ENCODE results near the gene CACNA1D. TPM values are rescaled to one million over a fixed set of nuclear protein-coding genes. Genes with fewer than 3 reads are reported as not detected.

Gene CACNA1D
- total RNA-seq, 2 experiments from 2014 or later: 0.31 to 0.32 TPM

DNA sequence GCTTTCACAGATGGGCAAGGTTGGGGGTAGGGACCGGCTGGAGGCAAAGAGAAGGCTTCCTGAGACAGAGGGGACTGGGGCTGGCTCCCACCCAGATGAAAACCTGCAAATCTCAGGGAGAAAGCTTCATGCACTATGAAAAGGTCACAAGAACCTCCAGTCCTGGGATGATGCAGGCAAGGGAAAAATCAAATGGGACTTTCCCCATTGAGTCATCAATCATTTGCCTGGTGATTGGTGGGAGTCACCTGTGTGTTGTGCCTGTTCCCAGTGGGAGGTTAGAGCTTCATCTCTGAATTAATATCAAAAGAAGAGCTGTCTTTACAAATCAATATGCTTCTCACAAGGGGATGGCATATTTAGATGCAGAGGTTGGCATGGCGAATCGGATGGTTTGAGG lies 49.9 kb downstream of the CACNA1D start:
- CTCF ChIA-PET: no interaction called here
- DNase-seq (no peak), ATAC-seq (no peak)
- Mint-ChIP-seq H3K27ac (no peak overlapping the region), H3K4me1 (ENCODE audit: low read depth) (no peaks in the 10 kb centered on the region), H3K4me3 (no peak overlapping the region), H3K27me3 (ENCODE audit: low read depth) (peaks cover 8% of the 10 kb centered on the region), H3K9me3 (ENCODE audit: insufficient read depth) (no peaks in the 10 kb centered on the region), H3K36me3 (ENCODE audit: low read depth) (no peaks in the 10 kb centered on the region)
- POLR2A ChIA-PET: no interaction called here

DNA sequence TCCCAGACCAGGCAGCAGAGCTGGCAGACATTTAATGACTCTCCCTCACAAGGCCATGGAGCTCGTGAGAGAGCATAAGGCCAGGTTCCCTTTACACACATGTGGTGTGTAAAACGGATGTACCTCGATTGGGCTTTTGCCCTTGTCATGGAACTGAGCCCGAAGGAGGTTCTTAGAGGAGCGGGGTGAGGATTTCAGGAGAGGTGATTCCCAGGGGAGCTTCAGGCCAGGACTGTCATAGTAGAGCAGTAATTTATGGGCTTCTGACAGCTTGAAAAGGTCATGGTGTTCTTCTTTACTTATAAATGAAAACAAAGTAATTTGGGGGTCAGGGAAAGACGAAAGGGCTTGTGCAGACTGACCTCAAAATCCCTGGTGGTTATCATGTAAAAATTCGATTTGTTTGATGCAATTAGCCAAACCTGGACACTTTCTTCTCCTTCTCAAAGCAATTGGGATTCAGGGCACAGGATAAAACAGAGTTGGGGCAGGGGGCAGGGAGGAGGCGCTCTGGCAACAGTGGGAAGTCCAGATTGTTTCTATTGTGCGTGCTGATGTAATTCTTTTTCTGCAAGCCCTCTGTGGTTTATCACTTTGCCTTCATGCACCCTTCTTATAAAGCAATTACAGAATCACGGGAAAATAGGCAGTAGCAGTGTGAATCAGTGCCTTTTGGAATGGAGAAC lies 51.0 kb downstream of the CACNA1D start:
- ATAC-seq: no peak
- DNase-seq: no peak
- H3K4me3 Mint-ChIP-seq: no peak overlapping the region
- H3K27ac Mint-ChIP-seq: no peak overlapping the region
- no peaks in the 10 kb centered on the region for H3K9me3 Mint-ChIP-seq (ENCODE audit: insufficient read depth)
- no peaks in the 10 kb centered on the region for H3K36me3 Mint-ChIP-seq (ENCODE audit: low read depth)
- POLR2A ChIA-PET: no interaction called here
- H3K27me3 Mint-ChIP-seq (ENCODE audit: low read depth): peaks cover 8% of the 10 kb centered on the region
- CTCF ChIA-PET: no interaction called here
- no peaks in the 10 kb centered on the region for H3K4me1 Mint-ChIP-seq (ENCODE audit: low read depth)

DNA sequence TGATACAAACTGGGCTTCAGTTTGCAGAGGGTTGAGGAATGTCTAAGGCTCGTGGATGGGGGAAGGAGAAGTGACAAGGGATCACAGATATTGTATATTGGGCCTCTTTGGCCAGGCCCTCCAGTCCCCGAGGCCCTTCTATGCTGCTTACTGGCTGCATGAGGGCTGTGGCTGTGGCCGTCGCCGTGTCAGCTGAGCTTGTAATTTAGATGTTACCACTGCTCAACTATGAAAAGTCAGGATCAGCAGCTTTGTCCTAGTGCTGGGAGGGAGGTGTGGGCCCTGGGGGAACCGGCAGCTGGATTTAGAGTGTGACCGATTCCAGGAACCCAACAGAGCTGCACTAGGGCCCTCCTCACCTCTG lies 51.6 kb downstream of the CACNA1D start:
- Mint-ChIP-seq H3K36me3 (ENCODE audit: low read depth) (no peaks in the 10 kb centered on the region), H3K9me3 (ENCODE audit: insufficient read depth) (no peaks in the 10 kb centered on the region), H3K4me3 (no peak overlapping the region), H3K27me3 (ENCODE audit: low read depth) (peaks cover 9% of the 10 kb centered on the region), H3K27ac (no peak overlapping the region), H3K4me1 (ENCODE audit: low read depth) (no peaks in the 10 kb centered on the region)
- DNase-seq (no peak), ATAC-seq (no peak)
- ChIA-PET POLR2A (no interaction called here), CTCF (no interaction called here)

DNA sequence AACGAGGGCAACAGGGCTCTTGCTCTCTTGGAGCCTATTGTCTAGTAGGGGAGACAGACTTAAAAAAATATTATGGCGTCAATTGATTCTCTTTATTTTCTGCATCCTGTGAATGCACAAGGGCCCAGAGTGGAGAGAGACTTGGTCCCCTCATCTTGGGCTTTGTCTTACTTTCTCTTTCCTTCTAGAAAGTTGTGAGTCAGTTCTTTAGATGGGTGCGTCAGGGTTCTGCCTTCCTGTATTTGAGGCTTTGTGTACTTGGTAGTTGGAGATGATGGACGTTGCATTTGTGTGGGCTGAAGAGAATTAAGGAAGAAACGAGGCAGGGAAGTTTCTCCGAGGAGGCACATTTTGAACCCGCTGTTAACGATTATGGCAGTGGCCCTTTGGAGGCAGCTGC lies 52.9 kb downstream of the CACNA1D start:
- no peak overlapping the region for H3K27ac Mint-ChIP-seq
- no peaks in the 10 kb centered on the region for H3K9me3 Mint-ChIP-seq (ENCODE audit: insufficient read depth)
- POLR2A ChIA-PET: no interaction called here
- CTCF ChIA-PET: no interaction called here
- peaks cover 7% of the 10 kb centered on the region for H3K27me3 Mint-ChIP-seq (ENCODE audit: low read depth)
- H3K4me1 Mint-ChIP-seq (ENCODE audit: low read depth): no peaks in the 10 kb centered on the region
- ATAC-seq: no peak
- no peak for DNase-seq
- no peak overlapping the region for H3K4me3 Mint-ChIP-seq
- no peaks in the 10 kb centered on the region for H3K36me3 Mint-ChIP-seq (ENCODE audit: low read depth)

DNA sequence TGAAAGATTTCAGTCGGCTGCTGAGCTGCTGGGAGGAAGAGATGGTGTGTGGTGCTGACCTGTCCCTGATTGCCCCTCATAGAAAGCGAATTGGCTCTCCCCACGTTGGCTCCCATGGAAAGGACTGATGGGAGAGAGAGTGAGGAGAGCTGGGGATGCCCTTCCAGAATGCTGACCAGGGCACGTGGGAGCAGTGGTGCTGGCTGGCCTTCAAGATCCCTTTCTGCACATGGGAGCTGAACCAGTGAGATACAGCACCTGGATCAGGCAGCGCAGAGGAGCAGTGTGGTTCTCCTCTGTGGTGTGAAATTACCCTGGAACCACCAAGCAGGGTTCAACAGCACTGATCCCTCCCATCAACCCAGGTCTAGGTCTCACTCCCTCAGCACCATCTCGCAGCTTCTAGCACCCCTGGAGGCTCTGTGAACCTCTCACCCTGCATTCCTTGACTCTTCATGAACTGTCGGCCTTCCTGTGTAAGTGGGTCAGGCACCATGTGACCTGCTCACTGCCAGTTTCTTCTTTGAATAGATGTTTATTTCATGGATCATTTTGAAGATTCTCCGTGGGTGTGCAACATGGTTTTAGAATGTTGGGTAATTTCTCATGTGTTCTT lies 55.7 kb downstream of the CACNA1D start:
- POLR2A ChIA-PET: no interaction called here
- CTCF ChIA-PET: no interaction called here
- no peak for ATAC-seq
- no peaks in the 10 kb centered on the region for H3K36me3 Mint-ChIP-seq (ENCODE audit: low read depth)
- no peaks in the 10 kb centered on the region for H3K4me1 Mint-ChIP-seq (ENCODE audit: low read depth)
- H3K27ac Mint-ChIP-seq: no peak overlapping the region
- H3K9me3 Mint-ChIP-seq (ENCODE audit: insufficient read depth): no peaks in the 10 kb centered on the region
- H3K27me3 Mint-ChIP-seq (ENCODE audit: low read depth): peaks cover 7% of the 10 kb centered on the region
- DNase-seq: no peak
- H3K4me3 Mint-ChIP-seq: no peak overlapping the region

DNA sequence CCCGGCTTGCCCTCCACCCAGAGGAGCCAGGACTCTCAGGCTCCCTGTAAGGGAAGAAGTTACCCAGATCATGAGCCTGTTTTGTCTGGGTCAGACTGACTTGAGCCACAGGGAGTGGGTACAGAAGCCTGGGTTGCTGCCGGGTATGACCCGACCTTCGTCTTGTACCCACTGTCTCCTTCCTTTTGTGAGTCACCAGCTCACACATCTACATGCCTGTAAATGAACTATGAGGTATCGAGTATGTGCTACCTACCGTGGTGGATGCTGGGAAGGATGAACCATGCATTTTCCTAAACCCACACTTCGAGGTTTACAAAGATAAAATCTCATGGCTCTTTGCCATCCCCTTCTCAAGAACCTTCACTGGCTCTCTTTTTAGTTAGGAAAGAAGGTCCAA lies 56.9 kb downstream of the CACNA1D start:
- ChIA-PET CTCF (no interaction called here), POLR2A (no interaction called here)
- ATAC-seq (no peak), DNase-seq (no peak)
- Mint-ChIP-seq H3K4me3 (no peak overlapping the region), H3K36me3 (ENCODE audit: low read depth) (no peaks in the 10 kb centered on the region), H3K4me1 (ENCODE audit: low read depth) (no peaks in the 10 kb centered on the region), H3K27ac (no peak overlapping the region), H3K9me3 (ENCODE audit: insufficient read depth) (no peaks in the 10 kb centered on the region), H3K27me3 (ENCODE audit: low read depth) (peaks cover 7% of the 10 kb centered on the region)

DNA sequence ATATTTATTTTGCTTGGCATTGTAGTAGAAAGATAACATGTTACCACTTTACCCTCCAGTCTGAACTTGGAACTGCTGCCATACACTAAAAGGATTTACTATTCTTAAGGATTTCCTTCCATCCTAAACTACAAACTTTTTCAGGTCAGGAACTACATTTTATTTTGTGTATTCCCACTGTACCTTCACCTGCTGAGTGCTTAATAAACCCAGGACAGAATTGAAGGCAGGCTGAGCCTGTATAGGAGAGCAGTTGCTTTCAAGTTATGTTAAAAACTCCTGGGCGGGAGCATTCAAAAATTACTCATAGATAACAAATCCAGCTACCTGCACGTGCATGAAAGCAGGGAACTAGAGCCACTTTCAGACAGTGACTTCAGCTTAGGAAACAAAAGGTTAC lies 58.3 kb downstream of the CACNA1D start:
- Mint-ChIP-seq H3K9me3 (ENCODE audit: insufficient read depth) (no peaks in the 10 kb centered on the region), H3K4me3 (no peak overlapping the region), H3K4me1 (ENCODE audit: low read depth) (no peaks in the 10 kb centered on the region), H3K27me3 (ENCODE audit: low read depth) (peaks cover 10% of the 10 kb centered on the region), H3K27ac (no peak overlapping the region), H3K36me3 (ENCODE audit: low read depth) (no peaks in the 10 kb centered on the region)
- no peak for DNase-seq
- no peak for ATAC-seq
- ChIA-PET POLR2A (no interaction called here), CTCF (no interaction called here)

DNA sequence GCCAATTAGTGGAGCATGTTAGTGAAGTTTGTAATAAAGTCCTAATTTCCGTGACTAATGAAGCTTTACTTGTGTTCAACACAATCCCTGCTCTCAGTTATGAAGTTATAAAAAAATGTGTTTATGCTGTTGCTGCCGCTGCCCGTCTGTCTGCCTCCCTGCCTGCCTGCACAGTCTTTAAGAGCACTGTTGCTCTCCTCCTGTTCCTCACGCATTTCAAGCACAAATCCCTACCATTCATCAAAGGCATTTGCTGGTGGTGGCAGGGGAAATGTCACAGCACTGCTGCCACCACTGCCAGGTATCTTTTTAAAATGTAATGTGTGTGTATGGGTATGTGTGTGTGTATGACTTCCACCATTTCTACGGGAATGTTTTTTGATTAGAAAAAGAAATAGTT lies 58.8 kb downstream of the CACNA1D start:
- H3K9me3 Mint-ChIP-seq (ENCODE audit: insufficient read depth): no peaks in the 10 kb centered on the region
- H3K27me3 Mint-ChIP-seq (ENCODE audit: low read depth): peaks cover 10% of the 10 kb centered on the region
- H3K27ac Mint-ChIP-seq: no peak overlapping the region
- no peak overlapping the region for H3K4me3 Mint-ChIP-seq
- DNase-seq (no peak), ATAC-seq (no peak)
- H3K4me1 Mint-ChIP-seq (ENCODE audit: low read depth): no peaks in the 10 kb centered on the region
- ChIA-PET POLR2A (no interaction called here), CTCF (no interaction called here)
- no peaks in the 10 kb centered on the region for H3K36me3 Mint-ChIP-seq (ENCODE audit: low read depth)

DNA sequence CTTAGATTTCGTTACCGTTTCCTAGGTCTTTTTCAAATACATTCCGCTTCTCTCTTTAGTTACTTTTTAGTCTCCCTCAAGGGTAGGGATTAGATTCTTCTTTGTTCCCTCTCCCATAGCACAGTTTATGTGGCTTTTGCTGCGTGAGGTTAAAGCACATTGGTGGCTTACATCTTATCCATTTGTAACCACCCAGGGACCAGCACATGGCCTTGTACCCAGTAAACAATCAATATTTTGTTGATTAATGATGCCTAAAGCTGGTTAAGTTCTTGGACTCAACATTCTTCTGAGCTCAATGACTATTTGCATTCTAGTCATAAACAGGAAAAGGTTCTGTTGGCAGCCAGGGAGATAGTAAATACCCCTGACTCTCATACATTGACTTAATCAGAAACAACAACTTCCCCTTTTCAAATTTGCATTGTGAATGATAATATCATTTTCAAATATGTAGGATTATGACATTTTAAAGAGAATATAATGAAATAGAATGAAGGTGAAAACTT lies 60.2 kb downstream of the CACNA1D start:
- H3K9me3 Mint-ChIP-seq (ENCODE audit: insufficient read depth): no peaks in the 10 kb centered on the region
- H3K27ac Mint-ChIP-seq: no peak overlapping the region
- H3K36me3 Mint-ChIP-seq (ENCODE audit: low read depth): no peaks in the 10 kb centered on the region
- H3K4me1 Mint-ChIP-seq (ENCODE audit: low read depth): no peaks in the 10 kb centered on the region
- no peak overlapping the region for H3K4me3 Mint-ChIP-seq
- H3K27me3 Mint-ChIP-seq (ENCODE audit: low read depth): peaks cover 16% of the 10 kb centered on the region
- no peak for ATAC-seq
- CTCF ChIA-PET: no interaction called here
- DNase-seq: no peak
- POLR2A ChIA-PET: no interaction called here

DNA sequence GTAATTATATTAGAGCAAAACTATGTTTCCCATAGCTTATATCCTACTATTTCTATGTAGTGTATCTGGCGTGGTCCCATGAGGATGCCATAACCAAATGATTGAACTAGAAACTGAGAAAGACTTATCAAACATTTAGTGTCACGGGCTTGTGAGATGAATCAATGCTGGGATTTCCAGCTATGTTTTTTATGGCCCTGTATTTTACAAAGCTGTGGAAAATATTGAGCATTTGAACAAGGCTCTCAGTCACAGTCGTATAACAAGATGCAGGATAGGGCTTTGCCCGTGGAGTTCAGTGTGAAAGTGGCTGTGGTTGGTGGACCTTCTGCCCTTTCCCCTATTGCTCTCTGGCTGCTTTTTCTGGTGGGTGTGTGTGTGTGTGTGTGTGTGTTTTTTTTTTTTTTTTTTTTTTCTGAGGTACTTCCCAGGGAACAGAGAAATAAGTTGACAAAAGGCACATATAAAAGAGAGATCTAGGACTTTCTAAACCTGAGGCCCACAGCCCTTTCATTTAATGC lies 60.7 kb downstream of the CACNA1D start:
- H3K4me1 Mint-ChIP-seq (ENCODE audit: low read depth): no peaks in the 10 kb centered on the region
- no peaks in the 10 kb centered on the region for H3K36me3 Mint-ChIP-seq (ENCODE audit: low read depth)
- no peak overlapping the region for H3K27ac Mint-ChIP-seq
- peaks cover 17% of the 10 kb centered on the region for H3K27me3 Mint-ChIP-seq (ENCODE audit: low read depth)
- ChIA-PET POLR2A (no interaction called here), CTCF (no interaction called here)
- H3K4me3 Mint-ChIP-seq: no peak overlapping the region
- DNase-seq: no peak
- H3K9me3 Mint-ChIP-seq (ENCODE audit: insufficient read depth): no peaks in the 10 kb centered on the region
- ATAC-seq: no peak

DNA sequence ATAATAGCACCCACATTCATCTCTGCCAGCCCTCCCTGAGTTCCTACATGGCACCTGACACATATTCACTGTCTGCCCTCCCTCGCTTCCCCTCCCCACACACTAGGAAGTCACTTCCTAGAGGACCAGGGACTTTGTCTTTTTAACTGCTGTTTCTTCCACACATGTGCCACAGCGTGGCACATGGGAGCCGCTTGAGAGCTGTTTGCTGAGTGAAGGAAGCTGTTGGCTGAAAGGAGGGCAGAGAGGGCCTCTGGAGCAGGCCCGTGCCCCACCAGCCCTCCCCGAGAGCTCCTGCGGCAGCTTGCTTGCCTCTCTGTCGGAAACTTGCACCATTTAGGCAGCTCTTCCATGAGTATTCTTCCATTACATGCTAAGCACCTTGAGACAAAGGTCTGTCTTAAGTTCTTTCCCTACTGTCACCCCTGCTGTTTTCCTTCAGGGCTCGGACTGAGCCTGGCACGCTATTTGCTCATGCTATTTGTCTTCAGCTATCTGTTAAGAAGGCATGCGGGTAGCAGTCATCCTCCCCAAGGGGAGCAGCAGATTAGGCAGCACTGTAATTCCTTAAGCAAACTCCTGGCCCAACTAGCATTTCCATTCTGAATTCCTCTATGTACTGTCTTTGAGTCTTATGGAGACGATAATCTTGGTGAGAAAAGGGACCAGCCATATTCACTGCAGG lies 72.2 kb downstream of the CACNA1D start:
- ChIA-PET POLR2A (no interaction called here), CTCF (no interaction called here)
- no peaks in the 10 kb centered on the region for H3K9me3 Mint-ChIP-seq (ENCODE audit: insufficient read depth)
- DNase-seq (no peak), ATAC-seq (no peak)
- peaks cover 8% of the 10 kb centered on the region for H3K27me3 Mint-ChIP-seq (ENCODE audit: low read depth)
- H3K27ac Mint-ChIP-seq: no peak overlapping the region
- no peak overlapping the region for H3K4me3 Mint-ChIP-seq
- no peaks in the 10 kb centered on the region for H3K4me1 Mint-ChIP-seq (ENCODE audit: low read depth)
- H3K36me3 Mint-ChIP-seq (ENCODE audit: low read depth): no peaks in the 10 kb centered on the region

DNA sequence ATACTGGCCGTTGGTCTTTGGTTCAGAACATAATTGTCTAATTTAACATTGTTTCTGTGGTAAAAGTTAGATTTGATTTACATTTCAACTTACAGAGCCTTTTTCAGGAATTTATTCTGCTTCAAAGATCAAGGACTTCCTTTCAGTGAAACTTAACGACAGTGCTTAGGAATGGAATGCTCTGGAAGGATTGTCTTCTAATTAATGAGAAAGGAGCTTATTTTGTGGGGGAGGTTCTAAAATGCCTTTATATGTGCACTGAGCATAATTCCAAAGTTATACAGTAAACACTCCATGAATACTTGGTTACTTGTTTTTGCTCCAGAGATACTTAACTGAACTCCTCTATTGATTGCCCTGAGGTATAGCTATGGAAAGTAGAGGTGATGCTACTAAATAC lies 75.7 kb downstream of the CACNA1D start:
- ATAC-seq (no peak), DNase-seq (no peak)
- H3K9me3 Mint-ChIP-seq (ENCODE audit: insufficient read depth): no peaks in the 10 kb centered on the region
- no peak overlapping the region for H3K4me3 Mint-ChIP-seq
- no peaks in the 10 kb centered on the region for H3K4me1 Mint-ChIP-seq (ENCODE audit: low read depth)
- ChIA-PET POLR2A (no interaction called here), CTCF (no interaction called here)
- H3K27me3 Mint-ChIP-seq (ENCODE audit: low read depth): peaks cover 7% of the 10 kb centered on the region
- H3K36me3 Mint-ChIP-seq (ENCODE audit: low read depth): no peaks in the 10 kb centered on the region
- no peak overlapping the region for H3K27ac Mint-ChIP-seq
